GF-D8 (cell line): ENCODE data around the gene PPP1R9A.

ENCODE experiments used
- DNase-seq: peaks from one replicate; lab custom pipeline; 2025; lab: John Stamatoyannopoulos, UW

Gene PPP1R9A

GRCh38 chr7:94912085-94912484, 4.7 kb downstream of the PPP1R9A start:
- no peak for DNase-seq

GRCh38 chr7:94913391-94913790, 6.0 kb downstream of the PPP1R9A start:
- no peak for DNase-seq

GRCh38 chr7:94921911-94922310, 14.5 kb downstream of the PPP1R9A start:
- DNase-seq, result no peak

GRCh38 chr7:94922457-94922856, 15.1 kb downstream of the PPP1R9A start:
- no peak for DNase-seq

GRCh38 chr7:94923412-94923811, 16.0 kb downstream of the PPP1R9A start:
- no peak for DNase-seq

GRCh38 chr7:94928168-94928707, 20.8 kb downstream of the PPP1R9A start:
- DNase-seq, result no peak

- no peak for DNase-seq
Observed at GRCh38 chr7:94933256-94933990, 26.0 kb downstream of the PPP1R9A start.

- no peak for DNase-seq
Observed at GRCh38 chr7:94939395-94939794, 32.0 kb downstream of the PPP1R9A start.

- DNase-seq, result no peak
Observed at GRCh38 chr7:94940241-94940640, 32.8 kb downstream of the PPP1R9A start.

GRCh38 chr7:94941844-94942632, 34.6 kb downstream of the PPP1R9A start:
- no peak for DNase-seq

GRCh38 chr7:94943134-94943533, 35.7 kb downstream of the PPP1R9A start:
- DNase-seq, result no peak

- DNase-seq, result no peak
Observed at GRCh38 chr7:94949532-94949931, 42.1 kb downstream of the PPP1R9A start.

GRCh38 chr7:94955807-94956206, 48.4 kb downstream of the PPP1R9A start:
- DNase-seq, result no peak

GRCh38 chr7:94957061-94957460, 49.7 kb downstream of the PPP1R9A start:
- DNase-seq, result no peak

GRCh38 chr7:94962661-94963060, 55.3 kb downstream of the PPP1R9A start:
- DNase-seq, result no peak

- no peak for DNase-seq
Observed at GRCh38 chr7:94969434-94970084, 62.2 kb downstream of the PPP1R9A start.

- DNase-seq, result no peak
Observed at GRCh38 chr7:94970085-94970576, 62.7 kb downstream of the PPP1R9A start.

- no peak for DNase-seq
Observed at GRCh38 chr7:94971051-94971867, 63.9 kb downstream of the PPP1R9A start.

GRCh38 chr7:94972296-94972695, 64.9 kb downstream of the PPP1R9A start:
- no peak for DNase-seq

- no peak for DNase-seq
Observed at GRCh38 chr7:94973844-94974243, 66.5 kb downstream of the PPP1R9A start.

- no peak for DNase-seq
Observed at GRCh38 chr7:94974423-94974822, 67.0 kb downstream of the PPP1R9A start.

- DNase-seq, result no peak
Observed at GRCh38 chr7:94975336-94975735, 67.9 kb downstream of the PPP1R9A start.
